GM12878 (cell line): Measurements from ENCODE around the gene ZBTB18.

Source experiments
- CHD2 ChIP-seq: IDR thresholded peaks from 2 replicates; pipeline ENCODE4 v1.6.1; 2011; ENCODE audit warnings: low read depth, low read length, improper control_type of control experiment, borderline replicate concordance
- ESRRA ChIP-seq: IDR thresholded peaks from 2 replicates; pipeline ENCODE4 v1.6.1; 2012; ENCODE audit warnings: mild to moderate bottlenecking, low read length, improper control_type of control experiment
- GABPA ChIP-seq: IDR thresholded peaks from 2 replicates; pipeline ENCODE4 v1.6.1; 2014; ENCODE audit warnings: antibody characterized with exemption, low read depth, mild to moderate bottlenecking, inconsistent platforms
- HDAC2 ChIP-seq: fragments of 200-600 bp; sonication (generic); IDR thresholded peaks from 2 replicates; pipeline ENCODE4 v1.6.1; 2017
- PML ChIP-seq: IDR thresholded peaks from 2 replicates; pipeline ENCODE4 v1.6.1; 2012; ENCODE audit warnings: low read length, inconsistent platforms
- POLR2AphosphoS5 ChIP-seq: IDR thresholded peaks from 2 replicates; pipeline ENCODE4 v1.6.1; 2011; ENCODE audit warnings: mild to moderate bottlenecking, low read length, inconsistent platforms
- RELA ChIP-seq: fragments of 450-650 bp; IDR thresholded peaks from 2 replicates; pipeline ENCODE4 v1.8.0; 2014; ENCODE audit warnings: borderline replicate concordance; ENCODE audit not compliant: partially characterized antibody
- RFX5 ChIP-seq: IDR thresholded peaks from 2 replicates; pipeline ENCODE4 v1.6.1; 2011; ENCODE audit warnings: low read depth, low read length, improper control_type of control experiment
- SP1 ChIP-seq: IDR thresholded peaks from one replicate; pipeline ENCODE4 v1.6.1; 2011; ENCODE audit warnings: low read depth, low read length
- ZBTB4 ChIP-seq: fragments of 450-650 bp; formaldehyde crosslinking; IDR thresholded peaks from 2 replicates; pipeline ENCODE4 v1.4.0; 2022; ENCODE audit warnings: mild to moderate bottlenecking, moderate library complexity
- TF ChIP-seq, protein P1 (sequence below), 3 experiments: IDR thresholded peaks in 2 of 3; conservative IDR thresholded peaks in 1 of 3; 2 replicates each; pipeline ENCODE4 v1.5.1; 2011; ENCODE audit warnings: low read depth in 3 of 3, low read length in 3 of 3, mild to moderate bottlenecking in 3 of 3, control low read depth in 2 of 3, moderate library complexity in 2 of 3, inconsistent platforms in 1 of 3, mixed read lengths in 1 of 3; ENCODE audit not compliant: control insufficient read depth in 2 of 3, insufficient read depth in 1 of 3; ENCODE audit errors: extremely low read depth in 1 of 3
- TF ChIP-seq, protein P2 (sequence below): IDR thresholded peaks from 2 replicates; pipeline ENCODE4 v1.6.1; 2012; ENCODE audit warnings: low read depth, low read length, improper control_type of control experiment

DNA sequence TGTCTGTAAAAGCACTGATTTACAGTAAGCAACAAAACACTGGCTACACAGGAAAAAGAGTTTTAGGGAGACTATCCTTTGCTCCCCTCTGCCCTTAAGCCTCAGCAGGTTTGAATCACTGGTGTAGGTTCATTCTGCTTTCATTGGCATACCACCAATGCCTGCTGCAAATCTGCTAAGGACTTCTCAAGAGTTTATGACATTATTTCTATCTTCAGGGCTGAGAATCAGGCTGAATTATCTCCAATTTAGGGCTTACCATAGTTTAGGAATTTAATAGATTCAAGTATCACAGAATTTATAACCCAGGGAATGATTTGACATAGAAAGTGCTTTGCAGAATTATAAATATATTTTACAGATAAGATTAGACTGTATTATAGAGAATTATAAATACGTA lies 6.7 kb upstream of the ZBTB18 start:
- TF ChIP-seq SP1 (no peak), PML (no peak), ZBTB4 (CRISPR knock-in tag) (no peak), POLR2AphosphoS5 (no peak), ESRRA (no peak), HDAC2 (no peak), CHD2 (no peak), RELA (no peak), GABPA (no peak), RFX5 (no peak)
- TF ChIP-seq, protein P1, sequence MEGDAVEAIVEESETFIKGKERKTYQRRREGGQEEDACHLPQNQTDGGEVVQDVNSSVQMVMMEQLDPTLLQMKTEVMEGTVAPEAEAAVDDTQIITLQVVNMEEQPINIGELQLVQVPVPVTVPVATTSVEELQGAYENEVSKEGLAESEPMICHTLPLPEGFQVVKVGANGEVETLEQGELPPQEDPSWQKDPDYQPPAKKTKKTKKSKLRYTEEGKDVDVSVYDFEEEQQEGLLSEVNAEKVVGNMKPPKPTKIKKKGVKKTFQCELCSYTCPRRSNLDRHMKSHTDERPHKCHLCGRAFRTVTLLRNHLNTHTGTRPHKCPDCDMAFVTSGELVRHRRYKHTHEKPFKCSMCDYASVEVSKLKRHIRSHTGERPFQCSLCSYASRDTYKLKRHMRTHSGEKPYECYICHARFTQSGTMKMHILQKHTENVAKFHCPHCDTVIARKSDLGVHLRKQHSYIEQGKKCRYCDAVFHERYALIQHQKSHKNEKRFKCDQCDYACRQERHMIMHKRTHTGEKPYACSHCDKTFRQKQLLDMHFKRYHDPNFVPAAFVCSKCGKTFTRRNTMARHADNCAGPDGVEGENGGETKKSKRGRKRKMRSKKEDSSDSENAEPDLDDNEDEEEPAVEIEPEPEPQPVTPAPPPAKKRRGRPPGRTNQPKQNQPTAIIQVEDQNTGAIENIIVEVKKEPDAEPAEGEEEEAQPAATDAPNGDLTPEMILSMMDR (IDR thresholded peaks at IDR 0.05 in 2 of 3, conservative IDR thresholded peaks at IDR 0.05 in 1 of 3; ENCODE audit: control insufficient read depth in 2 of 3, extremely low read depth in 1 of 3, insufficient read depth in 1 of 3, low read depth in 3 of 3, low read length in 3 of 3) = no peak
- TF ChIP-seq, protein P2, sequence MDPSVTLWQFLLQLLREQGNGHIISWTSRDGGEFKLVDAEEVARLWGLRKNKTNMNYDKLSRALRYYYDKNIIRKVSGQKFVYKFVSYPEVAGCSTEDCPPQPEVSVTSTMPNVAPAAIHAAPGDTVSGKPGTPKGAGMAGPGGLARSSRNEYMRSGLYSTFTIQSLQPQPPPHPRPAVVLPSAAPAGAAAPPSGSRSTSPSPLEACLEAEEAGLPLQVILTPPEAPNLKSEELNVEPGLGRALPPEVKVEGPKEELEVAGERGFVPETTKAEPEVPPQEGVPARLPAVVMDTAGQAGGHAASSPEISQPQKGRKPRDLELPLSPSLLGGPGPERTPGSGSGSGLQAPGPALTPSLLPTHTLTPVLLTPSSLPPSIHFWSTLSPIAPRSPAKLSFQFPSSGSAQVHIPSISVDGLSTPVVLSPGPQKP = no peak
